MCF 10A (cell line): Measurements from ENCODE around the gene LAIR2. TPM values are rescaled to one million over a fixed set of nuclear protein-coding genes. Genes with fewer than 3 reads are reported as not detected.

Experiments used
- BruUV-seq: library from RNA; stranded (reverse); fragments of 400-500 nt; replicated peaks from 2 replicates; lab custom pipeline; 2021; lab: Mats Ljungman, UMichigan
- CTCF ChIA-PET: fragments of 300-600 bp; sonication (Branson Sonifier 250); formaldehyde crosslinking; extraction: SDS; loops from one replicate; lab custom pipeline; 2021; ENCODE audit warnings: antibody characterized with exemption, inconsistent platforms; lab: Yijun Ruan, JAX
- POLR2A ChIA-PET: fragments of 300-600, 350-650 bp; sonication (Branson Sonifier 250); formaldehyde crosslinking; extraction: SDS; loops from one replicate; lab custom pipeline; 2020; ENCODE audit warnings: antibody characterized with exemption, inconsistent platforms; lab: Yijun Ruan, JAX
- DNase-seq: peaks from one replicate; pipeline ENCODE4 v3.0.0-alpha.2; 2018; ENCODE audit not compliant: unreplicated experiment
- H3K27ac Mint-ChIP-seq: one replicate; pipeline ENCODE4 v1.8.0; 2022; ENCODE audit warnings: mild to moderate bottlenecking, low read depth, mixed read lengths; ENCODE audit not compliant: unreplicated experiment
- H3K27me3 Mint-ChIP-seq: one replicate; pipeline ENCODE4 v1.8.0; 2022; ENCODE audit warnings: mixed read lengths; ENCODE audit not compliant: insufficient read depth, unreplicated experiment
- H3K36me3 Mint-ChIP-seq: one replicate; pipeline ENCODE4 v1.8.0; 2022; ENCODE audit warnings: mild to moderate bottlenecking, moderate library complexity, mixed read lengths; ENCODE audit not compliant: insufficient read depth, unreplicated experiment
- H3K4me1 Mint-ChIP-seq: one replicate; pipeline ENCODE4 v1.8.0; 2022; ENCODE audit warnings: mixed read lengths; ENCODE audit not compliant: insufficient read depth, unreplicated experiment
- H3K4me3 Mint-ChIP-seq: one replicate; pipeline ENCODE4 v1.8.0; 2022; ENCODE audit warnings: mild to moderate bottlenecking, moderate library complexity, mixed read lengths; ENCODE audit not compliant: unreplicated experiment
- H3K9me3 Mint-ChIP-seq: one replicate; pipeline ENCODE4 v1.8.0; 2022; ENCODE audit warnings: mixed read lengths; ENCODE audit not compliant: unreplicated experiment
- CTCF ChIP-seq: fragments of 200-600 bp; IDR thresholded peaks from one replicate; pipeline ENCODE4 v1.8.0; 2022; ENCODE audit warnings: antibody characterized with exemption, mild to moderate bottlenecking; ENCODE audit not compliant: unreplicated experiment
- intact Hi-C: fragments of 100-400 bp; cut with micrococcal nuclease; formaldehyde crosslinking; loops from 2 replicates; pipeline ENCODE4 v1.14.1; 2022
- total RNA-seq: library from RNA; stranded (reverse); gene quantifications from 2 replicates; pipeline ENCODE4 v1.2.3, GENCODE V29; 2022

LAIR2 gene
- total RNA-seq, 1 experiment from 2014 or later, result not detected

DNA sequence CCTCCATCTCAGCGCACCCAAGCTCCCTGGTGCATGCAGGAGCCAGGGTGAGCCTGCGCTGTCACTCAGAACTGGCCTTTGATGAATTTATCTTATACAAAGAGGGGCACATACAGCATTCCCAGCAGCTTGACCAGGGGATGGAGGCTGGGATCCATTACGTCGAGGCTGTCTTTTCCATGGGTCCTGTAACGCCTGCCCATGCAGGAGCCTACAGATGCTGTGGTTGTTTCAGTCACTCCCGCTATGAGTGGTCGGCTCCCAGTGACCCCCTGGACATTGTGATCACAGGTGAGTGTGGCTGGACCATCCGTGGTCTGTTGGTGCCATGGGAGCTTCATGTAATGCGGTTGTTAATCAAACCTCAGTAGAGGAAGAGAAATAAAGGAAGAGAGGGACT, 33.0 kb downstream of the LAIR2 start:
- BruUV-seq, result no TSS peak

DNA sequence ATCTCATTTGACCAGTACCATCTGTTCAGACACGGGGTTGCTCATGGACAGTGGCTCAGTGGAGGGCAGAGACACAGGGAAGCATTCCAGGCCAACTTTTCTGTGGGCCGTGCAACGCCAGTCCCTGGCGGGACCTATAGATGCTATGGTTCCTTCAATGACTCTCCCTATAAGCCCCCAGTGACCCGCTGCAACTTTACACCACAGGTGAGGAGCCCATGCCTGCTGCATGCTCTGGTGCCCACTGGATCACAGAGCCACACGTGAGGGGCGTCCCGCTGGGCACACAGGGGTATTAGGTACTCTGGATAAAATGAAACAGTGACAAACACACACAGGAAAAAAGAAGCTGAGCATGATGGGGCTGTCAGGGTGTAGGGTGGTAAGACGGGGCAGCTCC, 34.3 kb downstream of the LAIR2 start:
- no peak for TF ChIP-seq CTCF
- no TSS peak for BruUV-seq
- peaks cover 15% of the 10 kb centered on the region for H3K9me3 Mint-ChIP-seq
- intact Hi-C loops, result no loop called here
- no peaks in the 10 kb centered on the region for H3K27me3 Mint-ChIP-seq
- H3K36me3 Mint-ChIP-seq, result no peaks in the 10 kb centered on the region
- no peak for DNase-seq
- no peak overlapping the region for H3K27ac Mint-ChIP-seq
- no peak overlapping the region for H3K4me3 Mint-ChIP-seq
- H3K4me1 Mint-ChIP-seq, result no peaks in the 10 kb centered on the region
- CTCF ChIA-PET, result interaction anchor here (0.6 kb wide), 1 partner anchor 1110 kb away, joined by 7 read pairs; no protein-coding TSS in a partner anchor
- POLR2A ChIA-PET, result no interaction called here

More for the DNA sequence above, 33.0 kb downstream of the LAIR2 start:
- Mint-ChIP-seq H3K36me3 (no peaks in the 10 kb centered on the region), H3K27ac (no peak overlapping the region), H3K9me3 (peaks cover 15% of the 10 kb centered on the region), H3K4me1 (no peaks in the 10 kb centered on the region), H3K27me3 (no peaks in the 10 kb centered on the region), H3K4me3 (no peak overlapping the region)
- TF ChIP-seq CTCF, result no peak
- ChIA-PET CTCF (interaction anchor here (0.6 kb wide), 1 partner anchor 715 kb away, joined by 3 read pairs; no protein-coding TSS in a partner anchor), POLR2A (no interaction called here)
- intact Hi-C loops, result no loop called here
- no peak for DNase-seq

- TF ChIP-seq CTCF, result no peak
- Mint-ChIP-seq H3K4me1 (no peaks in the 10 kb centered on the region), H3K36me3 (no peaks in the 10 kb centered on the region), H3K4me3 (no peak overlapping the region), H3K27ac (no peak overlapping the region), H3K9me3 (peaks cover 23% of the 10 kb centered on the region), H3K27me3 (no peaks in the 10 kb centered on the region)
- POLR2A ChIA-PET, result no interaction called here
- CTCF ChIA-PET, result no interaction called here
- no peak for DNase-seq
- BruUV-seq, result no TSS peak
- intact Hi-C loops, result no loop called here
Measured at GRCh38 chr19:54541712-54542111, 39.1 kb downstream of the LAIR2 start.

- Mint-ChIP-seq H3K36me3 (no peaks in the 10 kb centered on the region), H3K4me1 (no peaks in the 10 kb centered on the region), H3K4me3 (no peak overlapping the region), H3K9me3 (peaks cover 32% of the 10 kb centered on the region), H3K27ac (no peak overlapping the region), H3K27me3 (no peaks in the 10 kb centered on the region)
- TF ChIP-seq CTCF, result no peak
- ChIA-PET POLR2A (no interaction called here), CTCF (no interaction called here)
- DNase-seq, result no peak
- no TSS peak for BruUV-seq
- intact Hi-C loops, result no loop called here
Measured at GRCh38 chr19:54548806-54549205, 46.2 kb downstream of the LAIR2 start.
